GM23338 (cell line): Measurements from ENCODE around the gene CYP2E1.

Experiments
- CTCF ChIP-seq, 2 experiments: fragments of 200-600 bp in 1 of 2; sonication (generic) in 1 of 2; conservative IDR thresholded peaks; 2 replicates each; pipeline versions ENCODE4 v1.5.1 to v1.6.1; 2016 to 2017; ENCODE audit warnings: antibody characterized with exemption in 2 of 2, low read depth in 2 of 2, mild to moderate bottlenecking in 2 of 2, moderate library complexity in 1 of 2
- EZH2 ChIP-seq: fragments of 200-600 bp; sonication (generic); IDR thresholded peaks from one replicate; pipeline ENCODE4 v1.8.0; 2017; ENCODE audit warnings: antibody characterized with exemption, mild to moderate bottlenecking, low read depth; ENCODE audit not compliant: unreplicated experiment
- EZH2phosphoT487 ChIP-seq: fragments of 200-600 bp; sonication (generic); IDR thresholded peaks from one replicate; pipeline ENCODE4 v1.8.1; 2018; ENCODE audit warnings: antibody characterized with exemption; ENCODE audit not compliant: unreplicated experiment
- JUNB ChIP-seq: IDR thresholded peaks from one replicate; pipeline ENCODE4 v1.6.1; 2016; ENCODE audit warnings: antibody characterized with exemption; ENCODE audit not compliant: unreplicated experiment
- POLR2AphosphoS5 ChIP-seq: IDR thresholded peaks from 2 replicates; pipeline ENCODE4 v1.6.1; 2016; ENCODE audit warnings: antibody characterized with exemption, low read depth
- ZNF331 ChIP-seq: fragments of 250-450 bp; sonication (Bioruptor Pico); IDR thresholded peaks from 2 replicates; pipeline ENCODE4 v1.5.0; 2020; ENCODE audit warnings: low read depth, mild to moderate bottlenecking, moderate library complexity
- TF ChIP-seq, protein P1 (sequence below): IDR thresholded peaks from one replicate; pipeline ENCODE4 v1.6.1; 2018; ENCODE audit warnings: antibody characterized with exemption; ENCODE audit not compliant: unreplicated experiment

- TF ChIP-seq ZNF331 (CRISPR knock-in tag) (no peak), EZH2 (no peak), CTCF (conservative IDR thresholded peaks at IDR 0.05; ENCODE audit: low read depth in 2 of 2) (no peak), EZH2phosphoT487 (no peak), JUNB (no peak), POLR2AphosphoS5 (no peak)
- TF ChIP-seq, protein P1, sequence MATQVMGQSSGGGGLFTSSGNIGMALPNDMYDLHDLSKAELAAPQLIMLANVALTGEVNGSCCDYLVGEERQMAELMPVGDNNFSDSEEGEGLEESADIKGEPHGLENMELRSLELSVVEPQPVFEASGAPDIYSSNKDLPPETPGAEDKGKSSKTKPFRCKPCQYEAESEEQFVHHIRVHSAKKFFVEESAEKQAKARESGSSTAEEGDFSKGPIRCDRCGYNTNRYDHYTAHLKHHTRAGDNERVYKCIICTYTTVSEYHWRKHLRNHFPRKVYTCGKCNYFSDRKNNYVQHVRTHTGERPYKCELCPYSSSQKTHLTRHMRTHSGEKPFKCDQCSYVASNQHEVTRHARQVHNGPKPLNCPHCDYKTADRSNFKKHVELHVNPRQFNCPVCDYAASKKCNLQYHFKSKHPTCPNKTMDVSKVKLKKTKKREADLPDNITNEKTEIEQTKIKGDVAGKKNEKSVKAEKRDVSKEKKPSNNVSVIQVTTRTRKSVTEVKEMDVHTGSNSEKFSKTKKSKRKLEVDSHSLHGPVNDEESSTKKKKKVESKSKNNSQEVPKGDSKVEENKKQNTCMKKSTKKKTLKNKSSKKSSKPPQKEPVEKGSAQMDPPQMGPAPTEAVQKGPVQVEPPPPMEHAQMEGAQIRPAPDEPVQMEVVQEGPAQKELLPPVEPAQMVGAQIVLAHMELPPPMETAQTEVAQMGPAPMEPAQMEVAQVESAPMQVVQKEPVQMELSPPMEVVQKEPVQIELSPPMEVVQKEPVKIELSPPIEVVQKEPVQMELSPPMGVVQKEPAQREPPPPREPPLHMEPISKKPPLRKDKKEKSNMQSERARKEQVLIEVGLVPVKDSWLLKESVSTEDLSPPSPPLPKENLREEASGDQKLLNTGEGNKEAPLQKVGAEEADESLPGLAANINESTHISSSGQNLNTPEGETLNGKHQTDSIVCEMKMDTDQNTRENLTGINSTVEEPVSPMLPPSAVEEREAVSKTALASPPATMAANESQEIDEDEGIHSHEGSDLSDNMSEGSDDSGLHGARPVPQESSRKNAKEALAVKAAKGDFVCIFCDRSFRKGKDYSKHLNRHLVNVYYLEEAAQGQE, result no peak
Measured at GRCh38 chr10:133567609-133568286, 40.6 kb downstream of the CYP2E1 start.
